NCI-H446 treated with DMSO at 0.1 percent for 48 hours (cell line): ENCODE measurements around the gene ABCB6.
"Not testable (repeated sequence)": the region's sequence is repeated elsewhere in the genome, so short reads cannot be mapped to it uniquely, and the experiment has no call there.

Experiments
- DNase-seq: peaks from one replicate; lab custom pipeline; 2025; lab: John Stamatoyannopoulos, UW

ABCB6 gene

GRCh38 chr2:219218732-219219701 lies at the start of gene ABCB6:
ABCB6 (minus strand) TSS chr2:219218958; CDS start chr2:219218673, 285 bp downstream.
- peak; percentile 91 for DNase-seq

GRCh38 chr2:219268294-219268693 lies 49.5 kb upstream of the ABCB6 start:
- no peak for DNase-seq

GRCh38 chr2:219266886-219267285 lies 48.1 kb upstream of the ABCB6 start:
- no peak for DNase-seq

GRCh38 chr2:219266232-219266631 lies 47.5 kb upstream of the ABCB6 start:
- DNase-seq: no peak

GRCh38 chr2:219261024-219261855 lies 42.5 kb upstream of the ABCB6 start:
- no peak for DNase-seq

GRCh38 chr2:219258942-219259341 lies 40.2 kb upstream of the ABCB6 start:
- not testable (repeated sequence) for DNase-seq

GRCh38 chr2:219254590-219255201 lies 35.9 kb upstream of the ABCB6 start:
- no peak for DNase-seq

GRCh38 chr2:219253753-219254589 lies 35.2 kb upstream of the ABCB6 start, which contains the start of gene TUBA4A:
TUBA4A (minus strand) TSS chr2:219253918; CDS start chr2:219253858, 60 bp downstream.
- DNase-seq: peak; percentile 47

- DNase-seq: no peak
Measured at GRCh38 chr2:219252900-219253752, 34.4 kb upstream of the ABCB6 start, which contains the start of gene TUBA4B. TUBA4B (plus strand) TSS chr2:219253243; CDS start chr2:219253408, 165 bp downstream.

- no peak for DNase-seq
Measured at GRCh38 chr2:219252570-219252899, 33.8 kb upstream of the ABCB6 start.

GRCh38 chr2:219252084-219252483 lies 33.3 kb upstream of the ABCB6 start:
- DNase-seq: no peak

GRCh38 chr2:219251656-219252055 lies 32.9 kb upstream of the ABCB6 start:
- DNase-seq: no peak

GRCh38 chr2:219250049-219250781 lies 31.5 kb upstream of the ABCB6 start:
- DNase-seq: no peak

GRCh38 chr2:219249203-219249980 lies 30.6 kb upstream of the ABCB6 start:
- peak; percentile 78 for DNase-seq

GRCh38 chr2:219248845-219249202 lies 30.1 kb upstream of the ABCB6 start:
- DNase-seq: no peak

GRCh38 chr2:219247678-219248642 lies 29.2 kb upstream of the ABCB6 start:
- no peak for DNase-seq

- DNase-seq: no peak
Measured at GRCh38 chr2:219246559-219246958, 27.8 kb upstream of the ABCB6 start.

- no peak for DNase-seq
Measured at GRCh38 chr2:219245899-219246230, 27.1 kb upstream of the ABCB6 start.
